GM23338 (cell line): ENCODE results near the gene SLC26A11. TPM values are rescaled to one million over a fixed set of nuclear protein-coding genes. Genes with fewer than 3 reads are reported as not detected.

ENCODE experiments used
- ATAC-seq: fragments of 200-7000 bp; cut with Tn5 transposase; 3 replicates; pipeline ENCODE4 v1.9.1; 2020
- DNase-seq: peaks from one replicate; pipeline ENCODE4 v3.0.0-alpha.2; 2015; ENCODE audit warnings: low spot score
- H2AFZ ChIP-seq: fragments of 200-600 bp; sonication (generic); 2 replicates; pipeline ENCODE4 v1.8.0; 2016; ENCODE audit warnings: antibody characterized with exemption, mild to moderate bottlenecking, moderate library complexity
- H3F3A ChIP-seq: fragments of 200-600 bp; sonication (generic); replicated peaks from 2 replicates; pipeline ENCODE4 v1.8.0; 2017; ENCODE audit warnings: antibody characterized with exemption, mixed run types, low read depth
- H3K27ac ChIP-seq: fragments of 200-600 bp; sonication (generic); 2 replicates; pipeline ENCODE4 v1.6.1; 2016; ENCODE audit warnings: low read depth
- H3K27me3 ChIP-seq: fragments of 200-600 bp; sonication (generic); 2 replicates; pipeline ENCODE4 v1.8.0; 2016; ENCODE audit warnings: mild to moderate bottlenecking, mixed run types, moderate library complexity; ENCODE audit not compliant: insufficient read depth
- H3K36me3 ChIP-seq: fragments of 200-600 bp; sonication (generic); 2 replicates; pipeline ENCODE4 v1.8.0; 2016; ENCODE audit warnings: mild to moderate bottlenecking; ENCODE audit not compliant: insufficient read depth
- H3K4me1 ChIP-seq: fragments of 200-600 bp; sonication (generic); 2 replicates; pipeline ENCODE4 v1.8.0; 2016; ENCODE audit warnings: mild to moderate bottlenecking, moderate library complexity; ENCODE audit not compliant: insufficient read depth
- H3K4me2 ChIP-seq: fragments of 200-600 bp; sonication (generic); 2 replicates; pipeline ENCODE4 v1.7.1; 2017; ENCODE audit warnings: mixed run types
- H3K4me3 ChIP-seq: fragments of 200-600 bp; sonication (generic); 2 replicates; pipeline ENCODE4 v1.6.1; 2016; ENCODE audit warnings: mixed run types
- H3K79me2 ChIP-seq: fragments of 200-600 bp; sonication (generic); replicated peaks from 2 replicates; pipeline ENCODE4 v1.8.0; 2017; ENCODE audit warnings: mild to moderate bottlenecking; ENCODE audit not compliant: insufficient read depth
- H3K9me2 ChIP-seq: fragments of 200-600 bp; sonication (generic); 2 replicates; pipeline ENCODE4 v1.8.0; 2017; ENCODE audit not compliant: insufficient read depth
- H4K20me1 ChIP-seq: fragments of 200-600 bp; sonication (generic); replicated peaks from 2 replicates; pipeline ENCODE4 v1.8.0; 2017; ENCODE audit warnings: mild to moderate bottlenecking; ENCODE audit not compliant: insufficient read depth
- H3K27ac Mint-ChIP-seq: 2 replicates; pipeline ENCODE4 v1.8.0; 2020; ENCODE audit warnings: inconsistent platforms, mild to moderate bottlenecking, moderate library complexity, mixed read lengths
- H3K27me3 Mint-ChIP-seq: 3 replicates; pipeline ENCODE4 v1.8.0; 2022; ENCODE audit warnings: low read depth, mild to moderate bottlenecking, moderate library complexity, mixed read lengths, inconsistent platforms; ENCODE audit not compliant: insufficient read depth, poor library complexity
- H3K36me3 Mint-ChIP-seq: 3 replicates; pipeline ENCODE4 v1.8.0; 2021; ENCODE audit warnings: low read depth, mild to moderate bottlenecking, inconsistent platforms, moderate library complexity, mixed read lengths
- H3K4me1 Mint-ChIP-seq: 3 replicates; pipeline ENCODE4 v1.8.0; 2020; ENCODE audit warnings: mild to moderate bottlenecking, inconsistent platforms, mixed read lengths
- H3K4me3 Mint-ChIP-seq: 3 replicates; pipeline ENCODE4 v1.8.0; 2021; ENCODE audit warnings: moderate library complexity, mild to moderate bottlenecking, inconsistent platforms, mixed read lengths
- H3K9me3 Mint-ChIP-seq: 3 replicates; pipeline ENCODE4 v1.8.0; 2020; ENCODE audit warnings: moderate library complexity, mild to moderate bottlenecking, inconsistent platforms, mixed read lengths
- CREB1 ChIP-seq: fragments of 250-450 bp; sonication (Bioruptor Pico); IDR thresholded peaks from 2 replicates; pipeline ENCODE4 v1.5.0; 2020; ENCODE audit warnings: low read depth, mild to moderate bottlenecking, moderate library complexity
- EZH2 ChIP-seq: fragments of 200-600 bp; sonication (generic); IDR thresholded peaks from one replicate; pipeline ENCODE4 v1.8.0; 2017; ENCODE audit warnings: antibody characterized with exemption, mild to moderate bottlenecking, low read depth; ENCODE audit not compliant: unreplicated experiment
- EZH2phosphoT487 ChIP-seq: fragments of 200-600 bp; sonication (generic); IDR thresholded peaks from one replicate; pipeline ENCODE4 v1.8.1; 2018; ENCODE audit warnings: antibody characterized with exemption; ENCODE audit not compliant: unreplicated experiment
- JUNB ChIP-seq: IDR thresholded peaks from one replicate; pipeline ENCODE4 v1.6.1; 2016; ENCODE audit warnings: antibody characterized with exemption; ENCODE audit not compliant: unreplicated experiment
- NANOG ChIP-seq: IDR thresholded peaks from 2 replicates; pipeline ENCODE4 v1.6.1; 2016; ENCODE audit warnings: antibody characterized with exemption, borderline replicate concordance
- POLR2AphosphoS5 ChIP-seq: IDR thresholded peaks from 2 replicates; pipeline ENCODE4 v1.6.1; 2016; ENCODE audit warnings: antibody characterized with exemption, low read depth
- STAT1 ChIP-seq: IDR thresholded peaks from one replicate; pipeline ENCODE4 v1.6.1; 2016; ENCODE audit warnings: antibody characterized with exemption; ENCODE audit not compliant: unreplicated experiment
- ZNF331 ChIP-seq: fragments of 250-450 bp; sonication (Bioruptor Pico); IDR thresholded peaks from 2 replicates; pipeline ENCODE4 v1.5.0; 2020; ENCODE audit warnings: low read depth, mild to moderate bottlenecking, moderate library complexity
- polyA plus RNA-seq: library from polyadenylated mRNA; unstranded; fragments of >200 nt; fragmentation: Nextera tagmentation; extraction: Ambion mirVana; gene quantifications from 2 replicates; pipeline ENCODE4 v1.2.1, GENCODE V29; 2016
- total RNA-seq: library from RNA; depleted of rRNA; stranded (reverse); fragments of >200 nt; shearing (Covaris generic); gene quantifications from 2 replicates; pipeline ENCODE4 v1.2.3, GENCODE V29; 2014
- TF ChIP-seq, protein P1 (sequence below): IDR thresholded peaks from 2 replicates; pipeline ENCODE4 v1.6.1; 2016; ENCODE audit warnings: antibody characterized with exemption
- TF ChIP-seq, protein P2 (sequence below): IDR thresholded peaks from one replicate; pipeline ENCODE4 v1.6.1; 2018; ENCODE audit warnings: antibody characterized with exemption; ENCODE audit not compliant: unreplicated experiment
- TF ChIP-seq, protein P3 (sequence below), 2 experiments: fragments of 200-600 bp in 1 of 2; sonication (generic) in 1 of 2; conservative IDR thresholded peaks; 2 replicates each; pipeline versions ENCODE4 v1.5.1 to v1.6.1; 2016 to 2017; ENCODE audit warnings: antibody characterized with exemption in 2 of 2, low read depth in 2 of 2, mild to moderate bottlenecking in 2 of 2, moderate library complexity in 1 of 2

Gene SLC26A11
- total and polyA plus RNA-seq, 2 experiments from 2014 or later, result 10.9 to 23.0 TPM

DNA sequence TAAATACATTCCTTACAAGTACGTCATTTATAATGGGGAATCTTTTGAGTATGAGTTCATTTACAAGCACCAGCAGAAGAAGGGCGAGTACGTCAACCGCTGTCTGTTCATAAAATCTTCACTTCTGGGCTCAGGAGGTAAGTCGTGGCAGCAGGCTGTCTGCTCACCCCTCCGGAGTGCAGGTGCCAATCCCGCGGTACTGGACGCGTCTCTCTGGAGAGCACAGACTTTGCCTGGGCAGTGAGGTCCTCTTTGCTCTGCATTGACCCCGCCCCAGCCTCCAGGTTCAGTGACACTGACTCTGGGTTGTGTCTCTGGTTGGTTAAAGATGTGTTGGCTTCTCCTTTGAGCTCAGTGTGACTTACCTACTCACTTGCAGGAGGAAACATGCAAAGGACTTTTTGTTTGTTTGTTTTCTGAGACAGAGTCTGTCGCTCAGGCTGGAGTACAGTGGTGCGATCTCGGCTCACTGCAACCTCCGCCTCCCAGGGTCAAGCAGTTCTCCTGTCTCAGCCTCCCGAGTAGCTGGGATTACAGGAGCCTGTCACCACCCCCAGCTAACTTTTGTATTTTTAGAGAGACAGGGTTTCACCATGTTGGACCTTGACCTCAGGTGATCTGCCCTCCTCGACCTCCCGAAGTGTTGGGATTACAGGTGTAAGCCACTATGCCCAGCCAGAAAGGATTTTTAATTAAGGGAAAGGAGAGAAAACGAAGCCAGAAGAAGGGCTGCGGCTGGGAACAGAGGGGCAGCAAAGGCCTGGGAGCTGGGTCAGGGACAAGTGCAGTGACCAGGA is 71.7 kb downstream of the SLC26A11 start:
- peaks cover 70% of the 10 kb centered on the region for H3K36me3 Mint-ChIP-seq
- Histone ChIP-seq H3K27me3 (no peaks in the 10 kb centered on the region), H3K9me2 (no peaks in the 10 kb centered on the region), H3K79me2 (no peaks in the 10 kb centered on the region), H3K4me3 (no peak overlapping the region), H4K20me1 (no peaks in the 10 kb centered on the region; the same call in 1 of the 2 replicates), H3K27ac (no peak overlapping the region), H2AFZ (no peak overlapping the region), H3F3A (no peaks in the 10 kb centered on the region), H3K36me3 (peaks cover 16% of the 10 kb centered on the region), H3K4me2 (no peak overlapping the region), H3K4me1 (no peaks in the 10 kb centered on the region)
- ATAC-seq (no peak), DNase-seq (no peak)
- no peaks in the 10 kb centered on the region for H3K9me3 Mint-ChIP-seq
- TF ChIP-seq, protein P1, sequence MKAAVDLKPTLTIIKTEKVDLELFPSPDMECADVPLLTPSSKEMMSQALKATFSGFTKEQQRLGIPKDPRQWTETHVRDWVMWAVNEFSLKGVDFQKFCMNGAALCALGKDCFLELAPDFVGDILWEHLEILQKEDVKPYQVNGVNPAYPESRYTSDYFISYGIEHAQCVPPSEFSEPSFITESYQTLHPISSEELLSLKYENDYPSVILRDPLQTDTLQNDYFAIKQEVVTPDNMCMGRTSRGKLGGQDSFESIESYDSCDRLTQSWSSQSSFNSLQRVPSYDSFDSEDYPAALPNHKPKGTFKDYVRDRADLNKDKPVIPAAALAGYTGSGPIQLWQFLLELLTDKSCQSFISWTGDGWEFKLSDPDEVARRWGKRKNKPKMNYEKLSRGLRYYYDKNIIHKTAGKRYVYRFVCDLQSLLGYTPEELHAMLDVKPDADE, result no peak
- TF ChIP-seq, protein P2, sequence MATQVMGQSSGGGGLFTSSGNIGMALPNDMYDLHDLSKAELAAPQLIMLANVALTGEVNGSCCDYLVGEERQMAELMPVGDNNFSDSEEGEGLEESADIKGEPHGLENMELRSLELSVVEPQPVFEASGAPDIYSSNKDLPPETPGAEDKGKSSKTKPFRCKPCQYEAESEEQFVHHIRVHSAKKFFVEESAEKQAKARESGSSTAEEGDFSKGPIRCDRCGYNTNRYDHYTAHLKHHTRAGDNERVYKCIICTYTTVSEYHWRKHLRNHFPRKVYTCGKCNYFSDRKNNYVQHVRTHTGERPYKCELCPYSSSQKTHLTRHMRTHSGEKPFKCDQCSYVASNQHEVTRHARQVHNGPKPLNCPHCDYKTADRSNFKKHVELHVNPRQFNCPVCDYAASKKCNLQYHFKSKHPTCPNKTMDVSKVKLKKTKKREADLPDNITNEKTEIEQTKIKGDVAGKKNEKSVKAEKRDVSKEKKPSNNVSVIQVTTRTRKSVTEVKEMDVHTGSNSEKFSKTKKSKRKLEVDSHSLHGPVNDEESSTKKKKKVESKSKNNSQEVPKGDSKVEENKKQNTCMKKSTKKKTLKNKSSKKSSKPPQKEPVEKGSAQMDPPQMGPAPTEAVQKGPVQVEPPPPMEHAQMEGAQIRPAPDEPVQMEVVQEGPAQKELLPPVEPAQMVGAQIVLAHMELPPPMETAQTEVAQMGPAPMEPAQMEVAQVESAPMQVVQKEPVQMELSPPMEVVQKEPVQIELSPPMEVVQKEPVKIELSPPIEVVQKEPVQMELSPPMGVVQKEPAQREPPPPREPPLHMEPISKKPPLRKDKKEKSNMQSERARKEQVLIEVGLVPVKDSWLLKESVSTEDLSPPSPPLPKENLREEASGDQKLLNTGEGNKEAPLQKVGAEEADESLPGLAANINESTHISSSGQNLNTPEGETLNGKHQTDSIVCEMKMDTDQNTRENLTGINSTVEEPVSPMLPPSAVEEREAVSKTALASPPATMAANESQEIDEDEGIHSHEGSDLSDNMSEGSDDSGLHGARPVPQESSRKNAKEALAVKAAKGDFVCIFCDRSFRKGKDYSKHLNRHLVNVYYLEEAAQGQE, result no peak
- TF ChIP-seq STAT1, result no peak
- TF ChIP-seq EZH2phosphoT487, result no peak
- no peak for TF ChIP-seq NANOG
- TF ChIP-seq, protein P3, sequence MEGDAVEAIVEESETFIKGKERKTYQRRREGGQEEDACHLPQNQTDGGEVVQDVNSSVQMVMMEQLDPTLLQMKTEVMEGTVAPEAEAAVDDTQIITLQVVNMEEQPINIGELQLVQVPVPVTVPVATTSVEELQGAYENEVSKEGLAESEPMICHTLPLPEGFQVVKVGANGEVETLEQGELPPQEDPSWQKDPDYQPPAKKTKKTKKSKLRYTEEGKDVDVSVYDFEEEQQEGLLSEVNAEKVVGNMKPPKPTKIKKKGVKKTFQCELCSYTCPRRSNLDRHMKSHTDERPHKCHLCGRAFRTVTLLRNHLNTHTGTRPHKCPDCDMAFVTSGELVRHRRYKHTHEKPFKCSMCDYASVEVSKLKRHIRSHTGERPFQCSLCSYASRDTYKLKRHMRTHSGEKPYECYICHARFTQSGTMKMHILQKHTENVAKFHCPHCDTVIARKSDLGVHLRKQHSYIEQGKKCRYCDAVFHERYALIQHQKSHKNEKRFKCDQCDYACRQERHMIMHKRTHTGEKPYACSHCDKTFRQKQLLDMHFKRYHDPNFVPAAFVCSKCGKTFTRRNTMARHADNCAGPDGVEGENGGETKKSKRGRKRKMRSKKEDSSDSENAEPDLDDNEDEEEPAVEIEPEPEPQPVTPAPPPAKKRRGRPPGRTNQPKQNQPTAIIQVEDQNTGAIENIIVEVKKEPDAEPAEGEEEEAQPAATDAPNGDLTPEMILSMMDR (conservative IDR thresholded peaks at IDR 0.05; ENCODE audit: low read depth in 2 of 2), result no peak
- TF ChIP-seq ZNF331 (CRISPR knock-in tag), result no peak
- TF ChIP-seq CREB1 (CRISPR knock-in tag), result no peak
- TF ChIP-seq EZH2, result no peak
- no peak for TF ChIP-seq JUNB
- TF ChIP-seq POLR2AphosphoS5, result no peak
- H3K27me3 Mint-ChIP-seq, result peaks cover 8% of the 10 kb centered on the region
- H3K4me1 Mint-ChIP-seq, result peaks cover 2% of the 10 kb centered on the region; the same call in 2 of the 3 replicates
- no peak overlapping the region for H3K4me3 Mint-ChIP-seq
- H3K27ac Mint-ChIP-seq, result no peak overlapping the region
